GM10266 (cell line): ENCODE measurements around the gene COA5.

Experiments used
- DNase-seq: peaks from one replicate; pipeline ENCODE4 v3.0.0; 2012; ENCODE audit errors: extremely low spot score
- TF ChIP-seq, protein P1 (sequence below): IDR thresholded peaks from 2 replicates; pipeline ENCODE4 v1.5.1; 2012; ENCODE audit warnings: mild to moderate bottlenecking, low read depth; ENCODE audit not compliant: control insufficient read depth, insufficient read depth; ENCODE audit errors: missing control alignments

Gene COA5

DNA sequence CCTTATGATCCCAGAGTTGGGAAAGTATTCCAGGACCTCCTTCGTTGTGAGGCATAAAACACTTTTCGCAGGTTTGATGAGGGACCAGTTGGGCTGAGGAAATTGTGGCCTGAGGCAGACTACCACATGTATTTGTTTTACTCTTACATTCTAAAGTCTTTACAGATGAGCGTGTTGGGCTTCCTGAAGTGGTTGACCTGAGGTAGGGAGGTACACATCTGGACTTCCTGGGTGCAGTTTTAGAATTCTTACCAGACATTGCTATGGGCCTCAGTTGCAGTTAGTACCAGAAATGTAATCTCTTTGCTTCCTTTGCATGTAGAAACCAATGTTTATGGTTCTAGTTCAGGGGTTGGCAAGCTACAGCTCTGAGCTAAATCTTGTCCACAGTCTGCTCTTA, 48.7 kb downstream of the COA5 start:
- DNase-seq: no peak
- TF ChIP-seq, protein P1, sequence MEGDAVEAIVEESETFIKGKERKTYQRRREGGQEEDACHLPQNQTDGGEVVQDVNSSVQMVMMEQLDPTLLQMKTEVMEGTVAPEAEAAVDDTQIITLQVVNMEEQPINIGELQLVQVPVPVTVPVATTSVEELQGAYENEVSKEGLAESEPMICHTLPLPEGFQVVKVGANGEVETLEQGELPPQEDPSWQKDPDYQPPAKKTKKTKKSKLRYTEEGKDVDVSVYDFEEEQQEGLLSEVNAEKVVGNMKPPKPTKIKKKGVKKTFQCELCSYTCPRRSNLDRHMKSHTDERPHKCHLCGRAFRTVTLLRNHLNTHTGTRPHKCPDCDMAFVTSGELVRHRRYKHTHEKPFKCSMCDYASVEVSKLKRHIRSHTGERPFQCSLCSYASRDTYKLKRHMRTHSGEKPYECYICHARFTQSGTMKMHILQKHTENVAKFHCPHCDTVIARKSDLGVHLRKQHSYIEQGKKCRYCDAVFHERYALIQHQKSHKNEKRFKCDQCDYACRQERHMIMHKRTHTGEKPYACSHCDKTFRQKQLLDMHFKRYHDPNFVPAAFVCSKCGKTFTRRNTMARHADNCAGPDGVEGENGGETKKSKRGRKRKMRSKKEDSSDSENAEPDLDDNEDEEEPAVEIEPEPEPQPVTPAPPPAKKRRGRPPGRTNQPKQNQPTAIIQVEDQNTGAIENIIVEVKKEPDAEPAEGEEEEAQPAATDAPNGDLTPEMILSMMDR: no peak

DNA sequence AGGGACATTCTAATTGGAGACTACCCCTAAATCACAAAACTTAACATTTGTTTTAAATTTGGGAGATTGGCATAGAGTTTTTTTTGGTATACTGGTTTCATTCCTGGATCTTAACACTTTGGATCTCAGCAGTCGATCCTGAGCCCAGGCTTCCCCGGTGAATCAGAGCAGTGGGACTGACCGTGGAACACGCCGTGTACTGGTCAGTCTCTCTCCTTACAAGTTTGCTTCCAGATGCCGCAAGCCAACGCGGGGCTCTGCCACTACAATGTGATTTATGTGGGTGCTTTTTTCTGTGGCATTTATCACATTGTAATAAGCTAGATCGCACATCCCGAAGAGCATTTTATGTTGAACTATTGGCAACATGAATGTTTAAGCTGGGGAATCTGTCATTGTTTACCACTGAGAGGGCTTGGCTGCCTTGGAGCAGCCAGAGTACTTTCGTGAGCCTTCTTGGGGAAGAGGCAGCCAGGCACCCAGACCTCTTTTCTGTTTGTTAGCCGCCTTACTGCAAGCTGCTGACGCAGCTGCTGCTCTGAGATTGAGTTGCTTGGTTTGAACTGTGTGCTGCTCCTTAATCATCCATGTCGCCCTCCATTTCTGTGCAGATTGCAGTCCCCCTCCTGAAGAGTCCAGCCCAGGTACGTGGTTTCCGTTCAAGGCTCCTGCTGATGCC, 49.3 kb downstream of the COA5 start:
- TF ChIP-seq, protein P1: no peak
- no peak for DNase-seq

DNA sequence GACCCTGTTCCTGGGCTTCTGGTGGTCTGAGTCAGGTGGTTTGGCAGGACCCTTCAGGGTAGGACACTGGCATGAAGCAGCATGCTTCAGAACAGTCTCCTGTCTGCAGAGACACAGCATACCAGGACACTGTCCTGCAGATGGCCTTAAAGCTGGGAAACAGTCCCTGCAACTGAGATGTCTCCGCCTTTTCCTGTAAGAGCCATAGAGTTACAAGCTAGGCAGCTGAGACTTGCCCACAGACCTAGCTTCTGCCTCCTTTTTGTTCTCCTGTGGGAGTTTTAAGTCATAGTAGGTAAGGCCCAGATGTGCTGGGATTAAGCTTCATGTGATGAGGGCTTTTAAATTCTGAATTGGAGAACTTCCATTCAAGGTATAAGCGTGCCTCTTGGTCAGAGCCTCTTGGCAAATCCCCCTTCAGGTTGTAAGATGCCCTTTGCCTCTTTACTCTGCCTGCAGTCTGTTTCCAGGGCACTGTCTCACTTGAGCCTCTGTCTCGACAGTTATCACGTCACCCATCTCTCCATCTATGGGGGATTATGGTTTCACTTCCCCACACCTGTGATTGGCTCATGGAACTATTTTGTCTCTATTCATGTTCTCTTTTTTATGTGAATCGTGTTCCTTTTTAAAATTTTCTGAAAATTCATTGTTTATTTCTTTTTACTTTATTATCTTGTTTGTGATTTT, 51.8 kb downstream of the COA5 start:
- DNase-seq: peak; percentile 64
- TF ChIP-seq, protein P1: no peak

DNA sequence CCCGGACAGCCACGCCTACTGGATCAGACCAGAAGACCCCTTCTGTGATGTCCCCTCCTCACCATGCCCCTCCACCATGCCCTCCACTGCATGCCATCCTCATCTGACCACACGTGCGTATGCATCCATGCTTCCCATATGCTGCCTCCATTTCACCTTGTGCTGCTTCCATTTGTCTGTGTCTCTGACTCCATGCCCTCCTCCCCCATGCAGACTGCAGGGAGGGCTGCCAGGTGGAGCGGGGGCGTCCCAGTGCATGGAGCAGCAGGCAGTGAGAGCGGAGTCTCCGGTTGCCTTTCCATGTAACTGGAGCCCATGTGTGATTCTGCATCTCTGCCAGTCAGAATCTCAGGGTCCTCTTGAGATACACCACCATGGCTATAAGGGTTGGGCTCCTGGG, 52.6 kb downstream of the COA5 start:
- DNase-seq: no peak
- TF ChIP-seq, protein P1: no peak

DNA sequence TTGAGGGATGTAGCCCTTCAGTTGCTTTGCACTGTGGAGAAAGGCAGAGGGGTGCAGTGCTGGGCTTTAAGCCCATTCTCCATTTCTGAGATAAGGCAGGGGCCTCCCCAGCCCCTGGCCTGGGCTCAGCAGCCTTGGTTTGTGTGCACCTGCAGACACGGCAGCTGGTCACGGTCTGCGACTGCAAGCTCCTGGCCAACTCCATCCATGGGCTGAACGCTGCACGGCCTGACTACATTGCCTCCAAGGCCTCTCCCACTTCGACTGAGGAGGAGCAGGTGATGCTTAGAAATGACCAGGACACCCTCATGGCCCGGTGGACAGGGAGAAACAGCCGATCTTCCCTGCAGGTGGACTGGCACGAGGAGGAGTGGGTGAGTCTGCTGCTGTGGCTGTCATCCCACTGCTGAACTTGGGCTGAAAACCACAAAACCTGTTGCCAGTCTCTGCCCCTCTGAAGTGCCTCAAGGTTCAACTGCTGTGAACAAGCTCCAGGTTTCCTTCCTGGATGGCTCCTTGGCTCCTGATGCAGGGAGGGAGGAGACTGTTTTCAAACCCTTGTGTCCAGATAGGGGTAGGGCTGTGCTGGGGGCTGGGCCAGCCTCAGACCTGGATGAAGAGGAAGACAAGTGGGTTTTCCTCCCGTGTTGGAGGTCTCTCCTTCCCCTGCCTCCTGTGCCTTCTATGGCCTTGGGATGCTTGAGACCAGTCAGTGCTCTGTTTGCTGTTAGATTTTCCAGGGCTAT, 54.0 kb downstream of the COA5 start:
- TF ChIP-seq, protein P1: no peak

DNA sequence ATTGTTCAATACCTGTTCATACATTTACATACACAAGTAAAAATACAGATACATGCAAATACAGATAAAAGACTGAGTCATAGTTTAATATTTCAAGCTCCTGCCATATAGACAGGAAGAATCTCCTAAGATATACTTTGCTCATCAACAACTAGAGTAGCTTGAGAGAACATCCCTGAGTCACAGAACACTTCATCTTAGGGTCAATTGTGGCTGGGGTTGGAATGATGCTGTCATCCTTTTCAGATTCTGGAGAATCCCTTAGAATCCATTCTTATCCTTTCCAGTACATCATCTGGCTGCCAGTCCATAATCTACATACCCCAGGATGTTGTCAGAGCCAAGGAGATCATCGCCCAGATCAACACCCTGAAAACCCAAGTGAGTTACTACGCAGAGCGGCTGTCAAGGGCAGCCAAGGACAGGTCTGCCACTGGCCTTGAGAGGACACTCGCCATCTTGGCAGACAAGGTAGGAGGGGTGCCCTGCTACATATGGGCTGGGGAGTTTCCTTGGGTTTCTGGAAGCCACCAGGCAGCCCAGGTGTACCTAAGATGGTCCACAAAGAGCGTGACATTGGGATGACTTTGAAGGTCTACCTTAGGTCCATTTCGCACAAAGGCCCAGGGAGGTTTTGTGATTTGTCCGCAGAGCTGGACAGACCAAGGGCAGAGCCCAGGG, 55.7 kb downstream of the COA5 start:
- DNase-seq: no peak
- TF ChIP-seq, protein P1: no peak

More for the DNA sequence above, 54.0 kb downstream of the COA5 start:
- no peak for DNase-seq
